Stimulated activated CD8-positive, alpha-beta memory T cell treated with anti-CD3 and anti-CD28 coated beads, Interleukin-15, amount 100 ng/mL, for 48 hours (primary cell): ENCODE data around the gene RGS7.
"Not testable (repeated sequence)": the region's sequence is repeated elsewhere in the genome, so short reads cannot be mapped to it uniquely, and the experiment has no call there.

ENCODE experiments used
- DNase-seq, 2 donors: peaks; one replicate each; pipeline ENCODE4 v3.0.0-alpha.2; 2020; ENCODE audit warnings: low read depth in 2 of 2

The RGS7 gene

DNA sequence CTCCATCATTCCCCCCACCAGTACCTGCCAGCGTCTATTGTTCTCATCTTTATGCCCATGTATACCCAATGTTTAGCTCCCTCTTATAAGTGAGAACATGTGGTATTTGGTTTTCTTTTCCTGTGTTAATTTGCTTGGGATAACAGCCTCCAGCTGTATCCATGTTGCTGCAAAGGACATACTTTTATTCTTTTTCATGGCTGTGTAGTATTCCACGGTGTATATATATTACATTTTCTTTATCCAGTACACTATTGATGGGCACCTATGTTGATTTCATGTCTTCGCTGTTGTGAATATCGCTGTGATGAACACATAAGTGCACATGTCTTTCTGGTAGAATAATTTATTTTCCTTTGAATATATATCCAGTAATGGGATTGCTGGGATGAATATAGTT, 431.7 kb downstream of the RGS7 start:
- DNase-seq: no peak

DNA sequence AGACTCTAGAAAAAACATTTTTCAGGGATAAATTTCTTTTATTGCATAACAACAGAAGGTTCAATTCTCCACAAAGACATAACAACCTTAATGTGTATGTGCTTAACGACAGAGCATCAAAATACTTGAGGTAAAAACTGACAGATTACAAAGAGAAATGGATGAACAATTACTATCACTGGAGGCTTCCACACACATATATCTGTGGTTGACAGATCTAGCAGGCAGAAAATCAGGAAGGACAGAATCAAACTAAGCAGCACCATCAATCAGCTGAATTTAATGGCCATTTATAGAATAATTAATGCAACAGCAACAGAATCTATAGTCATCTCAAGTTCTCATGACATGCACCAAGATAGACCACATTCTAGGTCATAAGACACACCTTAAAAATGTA, 439.0 kb downstream of the RGS7 start:
- no peak for DNase-seq

DNA sequence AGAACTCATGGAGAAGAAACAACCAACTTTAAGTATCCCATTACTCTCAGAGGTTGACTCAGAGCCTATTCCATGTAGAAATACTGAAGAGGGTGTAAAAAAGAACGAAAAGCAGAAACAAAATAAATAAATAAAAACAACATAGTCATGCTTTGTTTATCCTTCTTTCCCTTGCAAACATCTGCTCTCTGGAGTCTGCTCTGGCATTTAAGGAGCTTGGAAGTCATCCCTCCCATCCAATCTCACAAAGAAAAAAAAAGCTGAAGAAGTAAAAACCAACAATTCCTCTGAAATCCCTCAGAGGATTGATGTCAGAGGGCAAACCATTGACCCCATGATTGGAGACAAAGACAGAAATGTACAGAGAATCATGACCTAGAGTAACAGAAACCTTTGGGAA, 442.5 kb downstream of the RGS7 start:
- no peak for DNase-seq

- DNase-seq: no peak
Observed at GRCh38 chr1:240912821-240913220, 444.2 kb downstream of the RGS7 start.

- DNase-seq: no peak
Observed at GRCh38 chr1:240909701-240910457, 447.1 kb downstream of the RGS7 start.

GRCh38 chr1:240906477-240906876, 450.5 kb downstream of the RGS7 start:
- DNase-seq: no peak

GRCh38 chr1:240905225-240905765, 451.7 kb downstream of the RGS7 start:
- DNase-seq: no peak

- not testable (repeated sequence) for DNase-seq
Observed at GRCh38 chr1:240895424-240895823, 461.6 kb downstream of the RGS7 start.

- DNase-seq: no peak
Observed at GRCh38 chr1:240888787-240889048, 468.3 kb downstream of the RGS7 start.

DNA sequence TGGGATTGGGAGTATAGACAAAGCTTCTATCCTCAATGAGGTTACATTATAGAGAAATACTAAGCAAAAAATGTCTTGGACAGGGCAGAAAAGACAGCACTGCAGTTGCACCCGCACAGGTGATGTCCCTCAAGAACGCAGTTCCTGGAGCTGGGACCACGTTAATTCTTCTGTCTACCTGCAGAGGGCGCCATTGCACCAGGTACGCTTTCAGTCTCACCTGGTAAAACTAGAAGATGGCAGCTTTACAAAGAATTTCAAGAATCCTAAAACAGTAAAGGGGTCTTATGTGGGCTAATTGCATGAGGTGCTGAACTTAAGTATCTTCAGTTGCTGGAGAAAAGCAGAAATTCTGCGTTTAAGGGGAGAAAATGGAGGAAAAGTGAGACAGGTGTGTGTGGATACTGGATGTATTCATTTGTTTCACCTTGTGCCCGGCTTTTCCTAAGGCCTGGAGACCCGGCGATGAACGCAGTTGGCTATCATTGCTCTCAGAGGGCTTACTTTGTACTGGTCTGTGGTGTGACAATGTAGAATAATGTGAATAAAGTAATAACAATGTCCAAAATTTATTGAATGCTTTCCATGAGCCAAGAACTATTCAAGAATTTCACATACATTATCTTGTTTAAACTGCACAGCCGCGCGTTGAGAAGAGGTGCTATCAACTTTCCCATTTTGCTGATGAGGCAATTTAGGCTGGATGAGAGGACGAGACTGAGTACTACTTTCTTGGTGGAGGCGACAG, 468.8 kb downstream of the RGS7 start:
- no peak for DNase-seq

- no peak for DNase-seq
Observed at GRCh38 chr1:240883490-240883889, 473.5 kb downstream of the RGS7 start.

DNA sequence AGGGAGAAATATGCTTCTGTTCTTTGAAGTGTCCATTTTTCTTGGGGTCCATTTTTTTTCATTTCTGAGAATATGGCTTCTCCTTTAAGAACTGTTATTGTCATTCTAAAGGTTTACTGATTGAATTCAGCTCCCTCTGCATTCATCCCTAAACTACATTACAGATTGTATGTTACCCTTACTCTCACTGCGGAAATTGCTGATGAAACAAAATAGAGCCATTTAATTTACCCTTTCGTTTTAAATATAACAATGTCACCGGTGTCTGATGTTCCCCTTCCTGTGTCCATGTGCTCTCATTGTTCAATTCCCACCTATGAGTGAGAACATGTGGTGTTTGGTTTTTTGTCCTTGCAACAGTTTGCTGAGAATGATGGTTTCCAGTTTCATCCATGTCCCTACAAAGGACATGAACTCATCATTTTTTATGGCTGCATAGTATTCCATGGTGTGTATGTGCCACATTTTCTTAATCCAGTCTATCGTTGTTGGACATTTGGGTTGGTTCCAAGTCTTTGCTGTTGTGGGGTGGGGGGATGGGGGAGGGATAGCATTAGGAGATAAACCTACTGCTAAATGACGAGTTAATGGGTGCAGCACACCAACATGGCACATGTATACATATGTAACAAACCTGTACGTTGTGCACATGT, 474.2 kb downstream of the RGS7 start:
- DNase-seq: not testable (repeated sequence)

DNA sequence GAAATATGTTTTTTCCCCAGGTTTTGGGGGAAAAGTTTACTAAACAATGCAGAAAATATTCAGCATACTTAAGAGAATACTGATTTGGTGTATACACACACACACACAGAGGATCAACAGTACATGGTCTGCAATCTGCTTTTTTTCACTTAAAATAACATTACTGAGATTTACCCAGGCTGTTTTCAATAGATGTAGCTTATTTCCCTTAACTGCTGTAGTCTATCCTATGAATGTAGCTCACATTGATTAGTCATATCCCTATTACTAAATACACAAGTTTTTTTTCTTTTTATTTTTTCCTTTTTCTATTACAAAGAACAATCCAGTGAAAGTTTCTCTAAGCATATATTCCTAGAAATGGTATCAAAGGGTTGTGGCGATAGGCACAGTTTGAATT, 478.4 kb downstream of the RGS7 start:
- no peak for DNase-seq

DNA sequence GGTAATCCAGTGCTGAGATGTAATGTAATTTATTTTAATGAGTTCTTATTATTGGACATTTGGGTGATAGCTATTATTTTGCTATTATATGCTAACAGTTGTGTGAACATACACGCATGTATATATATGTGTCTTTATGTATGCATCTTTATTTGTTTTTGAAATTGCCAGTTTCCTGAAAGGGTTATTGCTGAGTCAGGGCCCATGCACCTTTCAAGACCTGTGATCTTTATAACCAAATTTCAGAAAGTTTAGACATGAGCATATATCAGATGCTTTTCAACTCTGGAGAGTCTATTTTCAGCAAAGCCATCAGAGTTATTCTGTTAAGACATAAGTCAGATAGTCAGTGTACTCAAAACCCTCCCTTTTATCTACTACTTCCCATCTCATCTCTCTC, 479.4 kb downstream of the RGS7 start:
- DNase-seq: no peak

DNA sequence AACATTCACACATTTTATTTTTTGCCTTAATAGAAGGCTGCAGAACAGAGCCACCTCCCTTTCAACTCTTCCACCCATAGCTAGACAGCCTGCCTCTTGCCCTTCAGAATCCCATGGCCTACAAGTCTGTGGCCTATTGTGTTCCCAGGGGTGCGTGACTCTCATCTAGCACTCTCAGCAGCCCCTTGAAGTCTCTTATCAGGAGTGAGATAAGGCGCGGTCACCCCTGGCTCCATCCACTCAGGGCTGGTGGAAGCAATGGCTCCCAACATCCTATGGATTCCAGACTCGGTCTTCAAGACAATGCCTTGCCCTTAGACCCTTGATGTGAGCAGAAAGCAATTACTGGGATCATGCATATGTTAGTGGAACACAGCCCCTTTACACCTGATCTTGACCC, 480.9 kb downstream of the RGS7 start:
- DNase-seq: no peak

DNA sequence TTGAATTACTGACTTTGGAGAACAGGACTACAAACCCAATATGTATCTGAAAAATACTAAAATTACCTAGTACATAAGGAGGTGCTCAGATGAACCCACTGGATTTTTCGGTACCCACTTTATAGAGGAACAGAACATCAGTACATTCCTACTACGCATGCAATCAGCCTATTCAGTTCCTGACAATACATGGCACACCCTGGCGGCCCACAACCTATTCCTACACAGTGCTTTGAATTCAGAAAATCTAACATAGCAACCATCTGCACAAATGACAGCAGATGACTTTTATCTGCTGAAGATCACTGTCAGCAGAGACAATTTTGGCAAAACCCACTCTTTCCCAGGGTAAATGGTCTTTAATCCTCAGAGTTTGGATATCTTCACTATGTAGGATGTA, 487.9 kb downstream of the RGS7 start:
- DNase-seq: no peak

- no peak for DNase-seq
Observed at GRCh38 chr1:240866724-240867123, 490.3 kb downstream of the RGS7 start.

DNA sequence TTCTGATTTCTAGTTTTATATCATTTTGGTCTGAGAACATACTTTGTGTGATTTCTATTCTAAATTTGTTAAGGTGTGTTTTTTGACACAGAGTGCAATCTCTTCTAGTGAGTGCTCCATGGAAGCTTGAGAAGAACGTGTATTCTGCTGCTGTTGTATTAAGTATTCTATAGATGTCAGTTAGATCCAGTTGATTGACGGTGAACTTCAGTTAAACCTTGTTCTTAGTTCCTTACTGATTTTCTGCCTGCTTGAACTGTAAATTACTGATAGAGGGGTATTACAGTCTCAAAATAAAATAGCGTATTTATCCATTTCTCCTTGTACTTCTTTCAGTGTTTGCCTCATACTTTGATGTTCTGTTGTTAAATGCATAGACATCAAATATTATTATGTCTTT, 497.0 kb downstream of the RGS7 start:
- no peak for DNase-seq

DNA sequence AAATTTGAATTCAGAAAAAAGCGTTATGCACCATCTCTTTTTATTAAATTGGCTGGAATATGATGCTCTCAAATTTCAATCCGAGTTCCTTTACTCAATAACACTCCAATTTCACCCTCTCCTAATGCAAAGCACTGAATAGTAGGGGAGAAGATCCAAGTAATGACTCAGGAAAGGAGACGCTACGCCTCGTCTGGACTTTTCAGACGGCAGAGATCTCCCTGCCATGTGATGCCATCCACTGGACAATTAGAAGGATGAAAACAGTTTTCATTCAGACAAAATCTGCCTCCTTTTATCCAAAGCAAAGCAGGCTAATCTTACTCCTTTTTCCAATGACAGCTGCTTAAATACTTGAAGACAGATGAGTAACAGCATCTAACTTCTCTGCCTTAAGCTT, 502.6 kb downstream of the RGS7 start:
- no peak for DNase-seq

DNA sequence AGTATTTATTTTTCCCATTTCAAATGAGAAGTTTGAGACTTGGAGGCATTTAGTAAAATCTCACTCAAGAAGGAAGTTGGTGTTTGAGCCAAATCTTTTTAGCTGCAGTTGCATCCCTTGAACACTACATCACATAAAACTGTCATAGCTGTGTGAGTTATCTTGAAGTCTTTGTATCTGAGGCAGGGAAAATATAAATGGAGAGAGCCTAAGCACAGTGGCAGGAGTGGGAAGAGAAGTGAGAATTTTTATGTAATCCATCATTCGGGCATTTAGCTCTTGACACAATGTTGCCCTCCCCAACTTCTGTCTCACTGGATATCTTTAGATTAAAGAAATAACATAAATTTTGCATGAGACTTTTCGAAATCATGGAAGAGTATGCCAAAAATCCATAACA, 509.7 kb downstream of the RGS7 start:
- DNase-seq: no peak

GRCh38 chr1:240844486-240844885, 512.5 kb downstream of the RGS7 start:
- no peak for DNase-seq

- DNase-seq: no peak
Observed at GRCh38 chr1:240843798-240844197, 513.2 kb downstream of the RGS7 start.

GRCh38 chr1:240836271-240836670, 520.7 kb downstream of the RGS7 start:
- no peak for DNase-seq
